Uterus (tissue), 4 donors: ENCODE data around the gene VARS2. TPM values are rescaled to one million over a fixed set of nuclear protein-coding genes. Genes with fewer than 3 reads are reported as not detected.
A peak's percentile ranks its signal among the peaks of the same experiment; 100 is the strongest.
"Not testable (repeated sequence)": the region's sequence is repeated elsewhere in the genome, so short reads cannot be mapped to it uniquely, and the experiment has no call there.

Source experiments
- DNase-seq, 2 donors: peaks; one replicate each; pipeline ENCODE4 v3.0.0-alpha.2; 2019 to 2020
- H3K27ac ChIP-seq, 2 donors: fragments of 200-600 bp; sonication (generic); 1 replicate in 1 of 2; 2 replicates in 1 of 2; pipeline ENCODE4 v1.5.1; 2016 to 2018
- H3K27me3 ChIP-seq, 2 donors: fragments of 200-600 bp; sonication (generic); one replicate each; pipeline ENCODE4 v1.5.1; 2018 to 2019; ENCODE audit warnings: control low read depth in 1 of 2
- H3K36me3 ChIP-seq, 2 donors: fragments of 200-600 bp; sonication (generic); one replicate each; pipeline ENCODE4 v1.5.1; 2019; ENCODE audit warnings: control low read depth in 1 of 2
- H3K4me1 ChIP-seq, 2 donors: fragments of 200-600 bp; sonication (generic); one replicate each; pipeline ENCODE4 v1.5.1; 2018 to 2019; ENCODE audit warnings: control low read depth in 1 of 2
- H3K4me3 ChIP-seq, 2 donors: fragments of 200-600 bp; sonication (generic); 1 replicate in 1 of 2; 2 replicates in 1 of 2; pipeline ENCODE4 v1.5.1; 2018 to 2019; ENCODE audit warnings: mild to moderate bottlenecking in 1 of 2
- H3K9me3 ChIP-seq, 2 donors: fragments of 200-600 bp; sonication (generic); one replicate each; pipeline ENCODE4 v1.5.1; 2019; ENCODE audit warnings: control low read depth in 1 of 2
- CTCF ChIP-seq, 4 experiments: fragments of 200-600 bp in 2 of 4; fragments of 450-650 bp in 2 of 4; sonication (generic) in 2 of 4; IDR thresholded peaks; one replicate each; pipeline ENCODE4 v1.5.1; 2016 to 2019; ENCODE audit warnings: antibody characterized with exemption in 4 of 4, mild to moderate bottlenecking in 2 of 4, moderate library complexity in 1 of 4
- POLR2A ChIP-seq, 2 donors: fragments of 450-650 bp; IDR thresholded peaks; one replicate each; pipeline ENCODE4 v1.6.1; 2016; ENCODE audit warnings: antibody characterized with exemption in 2 of 2, mild to moderate bottlenecking in 1 of 2, moderate library complexity in 1 of 2
- intact Hi-C: fragments of 100-400 bp; cut with DNase I; formaldehyde crosslinking; loops from one replicate; pipeline ENCODE4 v1.15.1; 2023; ENCODE audit warnings: low total_unique reads
- total RNA-seq, 4 donors: library from RNA; depleted of rRNA in 3 of 4; stranded (reverse); fragments of >200 nt in 3 of 4; gene quantifications; one replicate each; pipeline versions ENCODE4 v1.1.0 to v1.2.4, GENCODE V29; 2014 to 2023
- donor health status: DM: yes; HTN: yes; CAD: no.

The VARS2 gene
- total RNA-seq, 4 donors from 2014 or later: 12.6 to 34.2 (median 22.4) TPM

- Histone ChIP-seq H3K4me1 (peaks cover 3 to 15% of the 10 kb centered on the region in 2 donors), H3K27ac (peak overlapping the region; percentile 91 to 96), H3K27me3 (no peaks in the 10 kb centered on the region), H3K4me3 (no peak overlapping the region), H3K9me3 (no peaks in the 10 kb centered on the region), H3K36me3 (no peaks in the 10 kb centered on the region)
- DNase-seq: peak in 1 of 2 donors; percentile 37
- TF ChIP-seq CTCF (IDR thresholded peaks at IDR 0.05): peak; percentile 57 to 69 (median 65)
- no peak for TF ChIP-seq POLR2A (IDR thresholded peaks at IDR 0.05)
- intact Hi-C loops: loop anchor here (5.0 kb wide), 1 partner anchor 162 kb away; no protein-coding TSS in a partner anchor
Observed at GRCh38 chr6:30915591-30915946, 1.5 kb downstream of the VARS2 start.

GRCh38 chr6:30917041-30917440, 3.0 kb downstream of the VARS2 start:
- TF ChIP-seq CTCF (IDR thresholded peaks at IDR 0.05): no peak
- TF ChIP-seq POLR2A (IDR thresholded peaks at IDR 0.05): no peak
- Histone ChIP-seq H3K9me3 (no peaks in the 10 kb centered on the region), H3K27ac (no peak overlapping the region), H3K4me1 (peaks cover 3 to 15% of the 10 kb centered on the region in 2 donors), H3K27me3 (no peaks in the 10 kb centered on the region), H3K4me3 (no peak overlapping the region), H3K36me3 (no peaks in the 10 kb centered on the region)
- intact Hi-C loops: loop anchor here (5.0 kb wide), 1 partner anchor 160 kb away; no protein-coding TSS in a partner anchor
- no peak for DNase-seq

- intact Hi-C loops: loop anchor here (5.0 kb wide), 1 partner anchor 160 kb away; no protein-coding TSS in a partner anchor
- H3K4me3 ChIP-seq: no peak overlapping the region
- no peaks in the 10 kb centered on the region for H3K27me3 ChIP-seq
- peaks cover 3 to 15% of the 10 kb centered on the region in 2 donors for H3K4me1 ChIP-seq
- H3K27ac ChIP-seq: no peak overlapping the region
- H3K36me3 ChIP-seq: no peaks in the 10 kb centered on the region
- TF ChIP-seq POLR2A (IDR thresholded peaks at IDR 0.05): no peak
- TF ChIP-seq CTCF (IDR thresholded peaks at IDR 0.05): no peak
- H3K9me3 ChIP-seq: no peaks in the 10 kb centered on the region
- DNase-seq: no peak
Observed at GRCh38 chr6:30917487-30917886, 3.4 kb downstream of the VARS2 start.

- H3K4me3 ChIP-seq: no peak overlapping the region
- H3K27me3 ChIP-seq: no peaks in the 10 kb centered on the region
- H3K9me3 ChIP-seq: no peaks in the 10 kb centered on the region
- TF ChIP-seq CTCF (IDR thresholded peaks at IDR 0.05): no peak
- no peak overlapping the region for H3K27ac ChIP-seq
- no peak for DNase-seq
- intact Hi-C loops: loop anchor here (5.0 kb wide), 1 partner anchor 159 kb away; no protein-coding TSS in a partner anchor
- H3K36me3 ChIP-seq: no peaks in the 10 kb centered on the region
- H3K4me1 ChIP-seq: peaks cover 3 to 15% of the 10 kb centered on the region in 2 donors
Observed at GRCh38 chr6:30918670-30919069, 4.6 kb downstream of the VARS2 start.

GRCh38 chr6:30922447-30922852, 8.4 kb downstream of the VARS2 start:
- intact Hi-C loops: no loop called here
- Histone ChIP-seq H3K4me1 (no peaks in the 10 kb centered on the region), H3K27me3 (no peaks in the 10 kb centered on the region), H3K4me3 (no peak overlapping the region), H3K36me3 (no peaks in the 10 kb centered on the region), H3K9me3 (no peaks in the 10 kb centered on the region), H3K27ac (no peak overlapping the region)
- DNase-seq: no peak
- no peak for TF ChIP-seq CTCF (IDR thresholded peaks at IDR 0.05)
- no peak for TF ChIP-seq POLR2A (IDR thresholded peaks at IDR 0.05)

- intact Hi-C loops, H3K4me3 ChIP-seq, H3K27me3 ChIP-seq, DNase-seq, H3K27ac ChIP-seq, H3K36me3 ChIP-seq, H3K9me3 ChIP-seq, H3K4me1 ChIP-seq: not testable (repeated sequence)
Observed at GRCh38 chr6:30924040-30924627, 10.1 kb downstream of the VARS2 start.
